Superior temporal gyrus (tissue), 1 donor: ENCODE measurements around the gene ALKAL2.
"Not testable (repeated sequence)": the region's sequence is repeated elsewhere in the genome, so short reads cannot be mapped to it uniquely, and the experiment has no call there.

Source experiments
- DNase-seq: peaks from one replicate; pipeline ENCODE4 v3.0.0-alpha.2; 2016; ENCODE audit errors: extremely low spot score

The ALKAL2 gene, protein sequence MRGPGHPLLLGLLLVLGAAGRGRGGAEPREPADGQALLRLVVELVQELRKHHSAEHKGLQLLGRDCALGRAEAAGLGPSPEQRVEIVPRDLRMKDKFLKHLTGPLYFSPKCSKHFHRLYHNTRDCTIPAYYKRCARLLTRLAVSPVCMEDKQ

DNA sequence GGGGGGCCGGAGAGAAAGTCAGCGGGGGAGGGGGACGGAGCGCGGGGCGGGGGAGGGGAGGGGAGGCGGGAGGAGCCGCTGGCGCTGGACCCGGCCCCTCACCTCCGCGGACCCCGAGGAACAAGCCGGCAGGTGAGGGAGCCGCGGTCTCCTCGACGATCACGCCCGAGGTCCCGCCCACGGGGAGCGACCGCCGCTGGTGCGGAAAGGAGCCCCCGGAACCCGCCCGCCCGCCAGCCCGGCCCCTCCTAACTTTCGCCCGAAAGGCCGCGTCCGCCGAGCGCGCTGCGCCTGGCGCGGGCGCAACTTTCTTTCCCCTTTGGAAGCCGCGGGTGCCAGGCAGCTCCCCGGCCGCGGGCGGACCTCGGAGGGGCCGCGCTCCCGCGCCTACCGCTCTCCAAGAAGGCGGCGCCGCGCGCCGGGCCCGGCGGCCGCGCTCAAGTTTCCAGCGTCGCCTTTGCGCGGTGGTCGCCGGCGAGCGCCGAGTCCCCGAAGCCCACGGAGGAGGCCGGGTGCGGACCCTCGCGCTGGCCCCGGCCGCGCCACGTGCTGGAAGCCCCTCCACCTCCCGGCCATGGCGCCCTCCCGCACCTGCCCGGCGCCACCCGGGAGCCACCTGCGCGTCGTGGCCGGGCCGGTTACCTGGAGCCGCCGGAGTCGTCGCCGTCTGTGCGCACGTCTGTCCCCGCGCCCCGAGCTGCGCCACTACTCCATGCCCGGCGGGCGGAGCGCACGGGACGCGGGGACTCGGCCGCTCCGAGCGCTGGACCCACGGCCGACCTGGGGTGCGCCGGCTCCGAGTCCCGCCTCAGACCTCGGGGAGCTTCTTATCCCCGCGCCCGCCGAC lies at the start of gene ALKAL2:
TSS of gene ALKAL2 (minus strand) at position 181 of the 847 bp plus-strand sequence. CDS start 256 bp downstream, outside the sequence.
- DNase-seq = no peak

GRCh38 chr2:336949-337348 lies 49.1 kb upstream of the ALKAL2 start:
- DNase-seq = not testable (repeated sequence)

GRCh38 chr2:336360-336759 lies 48.5 kb upstream of the ALKAL2 start:
- DNase-seq = no peak

- no peak for DNase-seq
Measured at GRCh38 chr2:332592-332991, 44.7 kb upstream of the ALKAL2 start.

DNA sequence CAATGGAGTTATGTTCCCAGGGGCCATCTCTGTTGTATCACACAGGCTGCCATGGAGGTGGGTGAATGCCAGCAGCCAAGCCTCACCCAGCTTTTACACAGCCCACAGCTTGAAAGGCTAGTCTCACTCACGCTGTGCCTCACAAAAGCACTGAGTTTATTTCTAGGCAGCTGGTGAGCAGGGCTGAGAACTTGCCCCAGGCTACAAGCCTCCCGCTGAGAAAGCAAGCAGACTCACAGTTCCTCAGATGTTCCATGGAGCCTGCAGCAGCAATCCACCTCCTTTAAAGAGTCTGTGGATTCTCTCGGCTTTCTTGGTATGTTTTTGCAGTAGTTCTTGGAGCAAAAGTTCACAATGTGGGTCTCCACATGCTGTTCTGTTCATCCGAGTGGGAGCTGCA lies 40.9 kb upstream of the ALKAL2 start:
- no peak for DNase-seq

DNA sequence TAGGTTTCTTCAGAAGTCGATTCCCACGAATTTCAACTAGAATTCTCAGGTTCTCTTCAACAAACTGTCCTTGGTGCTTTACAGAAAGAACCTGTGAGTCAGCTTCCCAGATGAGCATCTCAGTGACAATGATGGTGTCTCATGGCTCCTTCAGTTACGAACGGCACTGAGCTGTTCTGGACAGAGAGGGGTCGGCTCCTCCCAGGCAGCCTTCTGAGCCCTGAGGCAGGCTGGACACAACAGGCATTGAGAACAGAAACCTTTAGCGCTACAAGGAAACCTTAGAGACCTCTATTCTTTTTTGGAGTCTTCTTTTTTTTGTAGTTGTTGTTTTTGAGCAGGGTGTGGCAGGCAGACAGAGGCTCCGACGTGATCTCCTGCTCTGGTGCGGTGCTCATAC lies 35.1 kb upstream of the ALKAL2 start:
- no peak for DNase-seq

GRCh38 chr2:322326-322725 lies 34.4 kb upstream of the ALKAL2 start:
- no peak for DNase-seq

DNA sequence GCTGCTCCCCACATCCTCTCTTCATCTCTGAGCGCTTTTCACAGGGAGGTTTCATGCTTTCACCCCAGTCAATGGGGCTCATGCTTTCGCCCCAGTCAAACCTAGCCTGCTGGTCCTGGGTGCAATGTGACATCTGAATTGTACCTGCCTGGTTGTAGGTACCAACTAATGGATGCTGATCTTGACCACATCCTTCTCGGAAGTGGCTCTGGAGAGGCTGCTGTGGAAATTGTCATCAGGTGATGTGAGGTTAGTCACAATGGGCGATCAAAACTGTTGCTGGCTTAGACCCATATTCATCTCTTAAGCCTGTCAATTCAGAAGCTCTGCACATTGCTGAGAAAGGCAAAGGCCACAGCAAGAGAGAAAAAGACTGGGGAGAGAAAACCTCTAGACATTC lies 32.7 kb upstream of the ALKAL2 start:
- no peak for DNase-seq

DNA sequence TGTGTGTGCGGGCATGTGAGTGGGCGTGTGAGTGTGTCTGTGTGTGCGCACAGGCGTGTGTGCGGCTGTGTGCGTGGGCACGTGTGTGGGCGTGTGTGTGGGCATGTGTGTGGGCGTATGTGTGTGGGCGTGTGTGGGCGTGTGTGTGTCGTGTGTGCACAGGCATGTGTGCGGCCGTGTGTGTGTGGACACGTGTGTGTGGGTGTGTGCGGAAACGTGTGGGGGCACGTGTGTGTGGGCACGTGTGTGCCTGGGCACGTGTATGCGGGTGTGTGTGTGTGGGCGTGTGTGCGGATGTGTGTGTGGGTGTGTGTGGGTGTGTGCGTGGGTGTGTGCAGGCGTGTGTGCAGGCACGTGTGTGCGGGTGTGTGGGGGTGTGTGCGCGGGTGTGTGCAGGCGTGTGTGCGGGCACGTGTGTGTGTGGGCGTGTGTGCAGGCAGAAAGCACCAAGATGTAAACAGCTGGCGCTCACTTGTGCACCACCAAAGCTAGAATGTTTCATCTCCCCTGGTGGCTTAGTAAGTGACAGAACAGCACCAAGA lies 31.2 kb upstream of the ALKAL2 start:
- no peak for DNase-seq

DNA sequence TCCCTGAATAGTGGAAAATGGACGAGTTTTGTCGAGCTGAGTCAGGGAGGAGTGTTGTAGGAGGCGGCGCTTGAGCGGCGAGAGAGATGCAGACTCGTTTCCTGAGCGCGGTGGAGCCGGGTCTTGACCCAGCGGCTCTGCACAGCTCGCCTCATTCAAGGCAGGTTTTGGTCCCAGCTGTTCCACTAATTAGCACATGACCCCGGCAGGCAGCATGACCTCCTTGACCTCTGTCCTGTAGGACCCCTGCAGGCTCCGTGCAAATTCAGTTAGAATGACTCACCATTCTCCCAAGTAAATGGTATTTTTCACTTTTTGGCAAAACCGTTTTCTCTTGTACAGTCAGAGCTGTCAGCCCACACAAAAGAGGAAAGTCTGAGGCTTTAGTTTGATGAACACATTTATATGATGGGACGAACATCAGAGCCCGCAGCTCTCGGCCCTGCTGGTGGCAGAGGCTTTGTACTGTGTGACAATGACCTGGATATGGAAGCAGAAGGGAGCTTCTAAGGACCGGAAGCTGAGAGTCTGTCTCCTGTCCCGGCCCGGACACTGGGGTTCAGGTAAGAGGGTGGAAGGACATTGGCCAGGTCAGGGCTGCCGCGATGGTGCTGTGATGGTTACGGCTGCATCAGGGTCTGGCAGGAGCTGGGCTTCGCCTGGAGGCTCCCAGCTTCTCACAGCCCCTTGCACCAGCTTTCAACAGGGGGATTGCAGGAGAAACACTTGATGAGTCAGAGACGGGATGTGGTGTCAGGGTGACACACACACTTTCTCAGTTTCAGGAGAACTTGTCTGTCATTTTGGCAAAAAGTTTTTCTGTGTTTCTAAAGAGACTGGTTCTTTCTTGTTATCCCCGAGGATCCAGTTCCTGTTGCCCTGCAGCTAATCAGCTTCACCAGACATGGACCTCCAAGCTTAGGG lies 29.9 kb upstream of the ALKAL2 start:
- DNase-seq = peak; percentile 30

- DNase-seq = no peak
Measured at GRCh38 chr2:316381-316780, 28.5 kb upstream of the ALKAL2 start.

DNA sequence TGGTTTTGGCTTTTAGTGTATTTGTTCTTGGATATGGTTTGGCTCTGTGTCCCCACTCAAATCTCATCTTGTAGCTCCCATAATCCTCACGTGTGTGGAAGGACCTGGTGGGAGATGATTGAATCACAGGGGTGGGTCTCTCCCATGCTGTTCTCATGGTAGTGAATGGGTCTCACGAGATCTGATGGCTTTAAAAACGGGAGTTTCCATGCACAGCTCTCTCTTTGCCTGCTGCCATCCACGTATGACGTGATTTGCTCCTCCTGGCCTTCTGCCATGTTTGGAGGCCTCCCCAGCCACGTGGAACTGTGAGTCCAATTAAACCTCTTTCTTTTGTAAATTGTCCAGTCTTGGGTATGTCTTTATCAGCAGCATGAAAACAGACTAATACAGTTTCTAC lies 28.0 kb upstream of the ALKAL2 start:
- not testable (repeated sequence) for DNase-seq

GRCh38 chr2:314561-315336 lies 26.9 kb upstream of the ALKAL2 start:
- no peak for DNase-seq

DNA sequence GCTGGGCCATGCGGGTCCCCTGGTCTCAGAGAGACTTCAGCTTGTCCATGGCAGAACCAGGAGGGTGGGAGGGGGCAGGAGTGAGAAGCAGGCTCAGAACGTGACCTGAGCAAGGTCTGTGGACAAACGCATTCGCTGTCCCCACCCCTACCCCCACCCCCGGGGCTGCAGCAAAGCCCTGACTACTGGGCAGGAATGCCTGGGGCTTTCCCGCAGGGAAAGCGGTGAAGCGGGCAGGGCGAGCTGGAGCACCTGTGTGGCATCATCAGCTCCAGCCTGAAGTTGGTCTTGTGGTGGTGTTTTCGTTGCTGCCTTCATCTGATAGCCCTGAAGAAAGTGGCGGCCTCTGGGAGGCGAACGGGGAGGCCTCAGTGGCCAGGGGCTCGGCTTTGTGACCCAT lies 26.1 kb upstream of the ALKAL2 start:
- DNase-seq = no peak

- no peak for DNase-seq
Measured at GRCh38 chr2:310994-311393, 23.1 kb upstream of the ALKAL2 start.

GRCh38 chr2:309954-310510 lies 22.1 kb upstream of the ALKAL2 start:
- no peak for DNase-seq

DNA sequence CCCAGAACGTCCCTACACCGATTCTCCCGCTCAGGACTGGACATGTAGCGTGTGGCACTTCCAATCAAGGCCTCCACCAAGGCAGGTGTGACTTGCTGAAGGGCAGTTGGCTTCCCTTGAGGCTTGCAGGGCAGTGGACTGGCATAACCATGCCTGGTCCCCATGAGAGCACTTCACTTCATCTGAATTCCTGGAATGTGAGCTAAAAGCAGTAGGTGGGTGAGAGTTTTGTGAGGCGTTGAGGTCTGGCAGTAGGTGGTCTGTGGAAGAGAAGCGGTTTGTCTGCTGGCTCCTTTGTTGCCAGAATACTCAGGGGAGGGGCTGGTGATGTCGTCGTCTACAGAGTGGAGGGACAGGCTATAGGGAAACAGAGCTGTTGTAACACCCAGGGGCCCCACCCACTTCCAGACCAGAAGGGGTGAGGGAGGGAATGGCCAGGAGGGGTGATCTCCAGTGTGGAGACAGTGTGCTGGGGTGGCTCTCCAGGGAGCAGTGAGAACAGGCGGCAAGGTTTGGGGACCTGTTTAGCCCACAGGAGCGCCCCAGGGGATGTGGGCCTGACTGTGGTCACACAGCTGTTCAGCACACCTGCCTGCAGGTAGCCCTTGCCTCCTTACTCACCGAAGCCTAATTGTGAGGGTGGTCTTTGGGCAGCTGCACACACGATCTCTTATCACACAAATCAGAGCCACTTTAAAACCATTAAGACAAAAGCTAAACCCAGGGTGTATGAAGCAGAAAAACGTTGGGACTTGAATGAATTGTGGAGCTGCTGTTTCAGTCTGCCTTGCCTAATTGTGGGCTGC lies 21.5 kb upstream of the ALKAL2 start:
- DNase-seq = no peak

- no peak for DNase-seq
Measured at GRCh38 chr2:305366-305765, 17.5 kb upstream of the ALKAL2 start.

DNA sequence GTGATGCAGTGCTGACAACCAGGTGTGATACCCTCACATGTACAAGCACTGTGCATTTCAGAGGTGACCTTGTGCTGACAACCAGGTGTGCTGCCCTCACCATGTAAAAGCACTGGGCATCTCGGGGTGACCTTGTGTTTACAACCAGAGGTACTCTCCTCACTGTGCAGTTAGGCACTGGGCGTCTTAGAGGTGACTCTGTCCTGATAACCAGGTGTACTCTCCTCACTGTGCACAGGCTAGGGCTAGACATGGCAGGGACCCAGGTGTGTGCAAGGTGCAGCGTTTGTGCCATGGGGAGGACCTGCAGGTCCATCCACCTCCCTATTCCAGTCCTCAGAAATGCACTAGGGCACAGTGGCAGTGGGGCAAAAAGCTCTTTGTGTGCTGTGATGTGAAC lies 8.5 kb upstream of the ALKAL2 start:
- no peak for DNase-seq

DNA sequence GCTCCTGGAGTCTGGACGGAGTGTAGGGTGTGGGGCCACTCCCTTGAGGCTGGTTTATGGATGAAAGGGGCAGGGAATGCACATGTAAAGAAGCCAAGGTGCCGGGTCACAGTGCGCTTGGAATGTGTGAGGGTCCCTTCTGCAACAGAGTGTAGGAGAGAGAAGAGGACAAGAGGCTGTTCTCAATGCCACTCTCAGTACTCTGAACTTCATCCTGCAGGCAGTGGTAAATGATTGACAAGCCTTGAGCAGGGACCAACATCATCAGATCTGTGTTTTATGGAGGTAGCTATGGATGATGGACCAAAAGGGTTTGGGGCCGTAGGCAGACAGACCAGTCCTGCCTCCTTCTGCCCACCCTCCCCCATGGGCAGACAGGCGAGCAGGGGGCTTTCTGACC lies 7.2 kb upstream of the ALKAL2 start:
- no peak for DNase-seq
